ENCODE results near the gene PRODH.
"Not testable (repeated sequence)": the region's sequence is repeated elsewhere in the genome, so short reads cannot be mapped to it uniquely, and the experiment has no call there.

The PRODH gene

DNA sequence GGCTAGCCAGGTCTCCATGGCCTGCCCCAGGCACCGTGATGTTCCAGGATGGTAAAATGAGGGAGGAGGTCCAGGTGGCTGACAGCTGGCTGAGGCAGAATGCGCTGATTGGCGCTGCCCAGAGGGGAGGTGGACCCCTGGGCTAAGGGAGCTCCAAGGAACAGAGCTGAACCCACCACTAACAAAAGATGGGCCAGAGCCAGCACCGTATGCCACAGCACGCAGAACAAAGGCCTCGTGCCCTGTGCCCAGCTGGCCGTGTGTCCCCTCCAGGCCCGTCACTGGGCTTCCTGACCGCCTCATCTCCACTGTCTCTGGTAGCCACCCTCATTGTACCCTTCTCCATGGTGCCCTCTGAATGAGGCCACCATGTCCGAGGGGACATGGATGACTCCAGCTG is 19.6 kb upstream of the PRODH start:
- TF ChIP-seq POLR2A (IDR thresholded peaks at IDR 0.05; ENCODE audit: low read depth, low read length), result no peak
- DNase-seq (ENCODE audit: insufficient read length) (no peak), FAIRE-seq (no peak)

DNA sequence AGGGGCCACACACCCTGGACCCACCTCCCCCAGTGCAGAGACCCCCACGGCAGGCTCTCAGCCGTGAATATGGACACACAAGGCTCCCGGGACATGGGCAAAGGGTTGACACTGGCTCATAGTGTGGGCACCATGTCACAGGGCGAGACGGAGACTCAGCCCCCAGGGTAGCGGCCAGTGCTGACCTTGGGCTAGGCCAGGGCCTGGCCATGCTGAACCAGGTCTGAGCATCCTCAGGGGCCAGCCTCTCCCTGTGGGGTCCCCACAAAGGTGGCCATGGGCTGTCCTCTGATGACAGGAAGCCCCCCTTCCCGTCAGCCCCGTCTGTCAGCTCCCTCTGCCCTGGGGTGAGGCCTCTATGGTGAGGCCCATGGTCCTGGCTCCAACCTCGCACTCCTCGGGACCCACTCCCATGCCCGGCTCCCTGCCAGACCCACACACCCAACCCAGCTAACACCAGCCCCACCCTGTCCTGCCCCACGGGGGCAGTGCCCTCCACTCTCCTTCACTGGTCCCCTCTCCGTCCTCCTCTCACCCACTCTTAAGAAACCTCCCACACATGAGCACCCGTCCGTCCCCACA is 19.0 kb upstream of the PRODH start:
- TF ChIP-seq POLR2AphosphoS5 (IDR thresholded peaks at IDR 0.05; ENCODE audit: low read depth, low read length) (no peak), TAF1 (IDR thresholded peaks at IDR 0.05; ENCODE audit: borderline replicate concordance, low read depth, low read length) (no peak), POLR2A (IDR thresholded peaks at IDR 0.05; ENCODE audit: low read depth, low read length) (no peak)
- DNase-seq (ENCODE audit: insufficient read length), result no peak
- FAIRE-seq, result no peak

- DNase-seq (ENCODE audit: insufficient read length) (peak; percentile 81), FAIRE-seq (peak; percentile 60)
These were observed 18.4 kb upstream of the PRODH start for GRCh38 chr22:18954303-18954989.

DNA sequence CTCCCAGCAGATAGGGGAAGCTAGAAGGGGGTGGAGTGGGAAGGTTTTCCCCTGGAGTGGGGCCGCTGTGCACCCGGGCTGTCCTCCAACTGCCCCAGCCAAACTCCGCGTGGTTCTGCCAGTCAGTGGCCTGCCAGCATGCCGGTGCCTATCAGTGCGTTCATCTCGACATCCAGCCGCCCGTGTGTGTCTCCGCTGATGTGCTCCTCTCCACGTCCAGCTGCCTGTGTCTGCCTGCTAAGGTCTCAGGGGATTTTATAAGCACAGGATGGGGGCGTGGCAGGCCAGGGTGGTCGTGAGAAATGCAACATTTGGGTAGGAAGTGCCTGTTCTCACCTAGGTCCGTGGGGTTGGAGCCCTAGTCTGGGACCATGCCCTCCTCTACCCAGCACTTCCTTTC is 17.0 kb upstream of the PRODH start:
- not testable (repeated sequence) for DNase-seq (ENCODE audit: insufficient read length); FAIRE-seq

DNA sequence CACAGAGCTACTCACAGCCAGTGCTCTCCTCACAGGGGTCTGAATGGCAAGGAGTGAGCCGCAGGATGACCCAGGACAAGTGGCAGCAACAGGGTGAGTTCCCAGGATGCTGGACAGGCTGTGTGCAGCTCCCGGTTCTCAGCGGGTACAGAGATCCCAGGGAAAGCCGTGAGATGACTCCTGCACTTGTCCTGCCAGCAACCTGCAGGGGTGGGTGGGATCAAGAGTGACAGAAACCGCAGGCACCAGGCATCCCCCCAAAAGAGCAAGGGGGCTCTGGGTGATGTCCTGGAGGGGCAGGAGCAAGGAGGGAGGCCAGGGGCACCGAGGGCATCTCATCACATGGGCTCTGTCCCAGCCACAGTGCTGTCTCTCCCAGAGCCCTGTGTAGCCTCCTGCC is 15.9 kb upstream of the PRODH start:
- FAIRE-seq, result no peak
- TF ChIP-seq POLR2A (IDR thresholded peaks at IDR 0.05; ENCODE audit: low read depth, low read length), result no peak
- no peak for TF ChIP-seq POLR2AphosphoS5 (IDR thresholded peaks at IDR 0.05; ENCODE audit: low read depth, low read length)
- TF ChIP-seq TAF1 (IDR thresholded peaks at IDR 0.05; ENCODE audit: borderline replicate concordance, low read depth, low read length), result no peak
- DNase-seq (ENCODE audit: insufficient read length), result no peak

- DNase-seq (ENCODE audit: insufficient read length) (no peak), FAIRE-seq (no peak)
- TF ChIP-seq TAF1 (IDR thresholded peaks at IDR 0.05; ENCODE audit: borderline replicate concordance, low read depth, low read length) (no peak), POLR2A (IDR thresholded peaks at IDR 0.05; ENCODE audit: low read depth, low read length) (no peak), POLR2AphosphoS5 (IDR thresholded peaks at IDR 0.05; ENCODE audit: low read depth, low read length) (no peak)
These were observed 14.0 kb upstream of the PRODH start for GRCh38 chr22:18950141-18950540.

DNA sequence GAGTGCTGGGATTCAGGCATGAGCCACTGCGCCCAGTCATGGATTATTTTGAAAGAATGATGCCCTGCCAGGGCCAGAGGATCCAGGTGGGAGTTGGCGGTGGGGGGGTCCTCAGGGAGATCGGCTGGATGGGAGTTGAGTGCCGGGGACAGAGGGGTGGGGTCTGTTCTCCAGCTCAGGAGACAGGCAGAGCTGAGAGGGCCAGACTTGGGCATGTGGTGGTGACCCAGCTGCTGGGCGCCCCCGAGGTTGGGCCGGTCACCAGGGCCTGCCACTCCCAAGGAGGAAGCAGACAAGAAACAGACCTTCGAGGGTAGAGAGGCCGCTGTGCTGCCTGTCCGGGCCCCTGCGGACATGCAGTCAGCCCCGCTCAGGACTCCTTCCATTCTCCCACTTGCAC is 11.8 kb upstream of the PRODH start:
- DNase-seq (ENCODE audit: insufficient read length) (no peak), FAIRE-seq (no peak)
- TF ChIP-seq POLR2AphosphoS5 (IDR thresholded peaks at IDR 0.05; ENCODE audit: low read depth, low read length) (no peak), POLR2A (IDR thresholded peaks at IDR 0.05; ENCODE audit: low read depth, low read length) (no peak), TAF1 (IDR thresholded peaks at IDR 0.05; ENCODE audit: borderline replicate concordance, low read depth, low read length) (no peak)

- not testable (repeated sequence) for FAIRE-seq; DNase-seq (ENCODE audit: insufficient read length)
These were observed 11.0 kb upstream of the PRODH start for GRCh38 chr22:18947105-18947504.

GRCh38 chr22:18938691-18939090 is 2.6 kb upstream of the PRODH start:
- FAIRE-seq; DNase-seq (ENCODE audit: insufficient read length): not testable (repeated sequence)

DNA sequence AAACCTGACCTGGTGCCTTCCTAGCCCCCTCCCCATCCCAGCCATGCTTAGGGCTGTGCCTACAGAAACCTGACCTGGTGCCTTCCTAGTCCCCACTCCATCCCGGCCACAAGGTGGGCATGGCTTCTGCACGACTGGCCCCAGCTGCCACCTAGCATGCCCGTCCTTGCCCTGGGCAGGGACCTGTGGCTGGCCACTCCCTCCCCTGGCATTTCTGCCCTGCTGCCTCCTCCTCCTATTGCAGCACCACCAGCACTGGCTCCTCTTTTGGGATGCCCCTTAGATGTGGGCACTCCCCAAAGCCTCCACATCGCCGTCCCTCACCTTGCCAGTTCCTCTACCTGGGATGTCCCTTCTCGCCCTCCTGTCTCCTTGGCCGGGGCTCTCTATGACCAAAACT is 1.4 kb downstream of the PRODH start:
- FAIRE-seq; DNase-seq (ENCODE audit: insufficient read length): not testable (repeated sequence)

- FAIRE-seq (no peak), DNase-seq (ENCODE audit: insufficient read length) (no peak)
- no peak for TF ChIP-seq POLR2A (IDR thresholded peaks at IDR 0.05; ENCODE audit: low read depth, low read length)
- TF ChIP-seq TAF1 (IDR thresholded peaks at IDR 0.05; ENCODE audit: borderline replicate concordance, low read depth, low read length), result no peak
- no peak for TF ChIP-seq POLR2AphosphoS5 (IDR thresholded peaks at IDR 0.05; ENCODE audit: low read depth, low read length)
These were observed 2.2 kb downstream of the PRODH start for GRCh38 chr22:18933914-18934313.

DNA sequence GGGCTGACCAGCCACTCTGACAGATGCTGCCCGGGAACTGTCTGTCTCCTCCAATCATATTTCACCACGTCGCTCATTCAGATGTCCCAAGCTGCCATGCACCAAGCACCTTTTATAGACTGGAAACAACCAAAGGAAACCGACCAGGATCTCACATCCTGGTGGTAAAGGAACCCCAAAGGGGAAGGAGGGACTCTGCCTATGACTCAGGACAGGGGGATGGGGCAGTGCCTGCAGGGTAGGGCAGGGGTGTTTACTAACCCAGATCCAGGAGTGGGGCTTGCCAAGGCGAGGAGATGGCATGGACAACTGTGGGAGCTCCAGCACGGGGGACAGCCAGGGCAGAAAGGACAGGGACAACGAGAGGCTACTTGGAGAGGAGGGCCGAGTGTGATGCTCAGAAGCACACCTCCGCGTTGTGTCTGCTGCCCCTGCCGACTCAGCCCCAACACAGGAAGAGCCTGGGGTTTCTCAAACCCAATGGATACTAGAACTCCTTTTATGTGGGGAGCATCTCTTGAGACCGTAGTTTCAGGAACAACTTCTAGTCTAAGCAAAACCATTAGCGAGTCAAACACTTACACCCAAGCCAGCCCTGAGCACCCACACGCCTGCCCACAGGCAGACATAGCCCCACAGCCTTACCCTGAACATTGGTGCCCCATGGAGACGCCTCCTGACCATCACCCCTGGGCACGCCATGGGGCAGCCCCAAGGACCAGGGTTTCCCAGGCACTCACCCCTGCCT is 4.0 kb downstream of the PRODH start:
- FAIRE-seq (no peak), DNase-seq (ENCODE audit: insufficient read length) (no peak)

GRCh38 chr22:18929459-18929858 is 6.6 kb downstream of the PRODH start:
- FAIRE-seq, result no peak
- TF ChIP-seq TAF1 (IDR thresholded peaks at IDR 0.05; ENCODE audit: borderline replicate concordance, low read depth, low read length) (no peak), POLR2A (IDR thresholded peaks at IDR 0.05; ENCODE audit: low read depth, low read length) (no peak), POLR2AphosphoS5 (IDR thresholded peaks at IDR 0.05; ENCODE audit: low read depth, low read length) (no peak)
- no peak for DNase-seq (ENCODE audit: insufficient read length)

More for the DNA sequence above, 4.0 kb downstream of the PRODH start:
- TF ChIP-seq POLR2A (IDR thresholded peaks at IDR 0.05; ENCODE audit: low read depth, low read length), result no peak

Measured in GM12892 (cell line).